GM10847 (cell line): ENCODE results near the gene CALHM2.

ENCODE experiments used
- POLR2A ChIP-seq: IDR thresholded peaks from 2 replicates; pipeline ENCODE4 v1.6.1; 2011; ENCODE audit not compliant: insufficient read length; ENCODE audit errors: extremely low read depth

CALHM2 gene, protein sequence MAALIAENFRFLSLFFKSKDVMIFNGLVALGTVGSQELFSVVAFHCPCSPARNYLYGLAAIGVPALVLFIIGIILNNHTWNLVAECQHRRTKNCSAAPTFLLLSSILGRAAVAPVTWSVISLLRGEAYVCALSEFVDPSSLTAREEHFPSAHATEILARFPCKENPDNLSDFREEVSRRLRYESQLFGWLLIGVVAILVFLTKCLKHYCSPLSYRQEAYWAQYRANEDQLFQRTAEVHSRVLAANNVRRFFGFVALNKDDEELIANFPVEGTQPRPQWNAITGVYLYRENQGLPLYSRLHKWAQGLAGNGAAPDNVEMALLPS

DNA sequence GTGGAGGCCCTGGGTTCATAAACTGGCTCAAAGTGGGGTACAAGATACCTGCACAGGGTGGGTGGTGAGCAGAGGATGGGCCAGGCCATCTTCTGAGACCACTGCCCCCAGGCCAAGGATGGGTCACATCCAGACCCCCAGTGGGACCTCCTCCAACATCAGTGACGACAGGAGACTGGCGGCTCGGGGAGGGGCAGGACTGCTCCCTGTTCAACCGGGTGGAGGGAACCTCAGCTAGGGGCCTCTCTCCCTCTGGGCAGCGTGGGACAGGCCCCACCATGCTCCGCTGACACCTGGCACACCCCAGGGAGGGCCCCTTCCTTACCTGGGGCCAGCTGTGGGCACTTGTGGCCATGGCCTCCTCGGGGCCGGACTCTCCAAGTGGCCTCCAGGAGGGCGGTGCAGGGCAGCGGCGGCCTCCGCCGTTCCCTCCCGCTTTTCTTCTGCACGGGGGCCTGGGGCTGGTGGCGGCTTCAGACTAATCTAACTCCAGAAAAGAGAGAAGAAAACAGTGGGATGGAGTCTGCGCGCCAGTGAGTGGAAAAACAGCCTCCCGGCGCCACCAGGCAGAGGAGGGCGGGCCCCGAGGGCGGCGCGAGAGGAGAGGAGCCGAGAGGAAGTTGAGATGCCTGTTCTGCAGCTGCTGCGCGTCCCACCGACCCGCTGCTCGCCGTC is at the start of gene CALHM2:
Gene CALHM2, minus strand, starts transcription at position 540 of the 675 bp plus-strand sequence. CDS start 2,429 bp downstream, outside the sequence.
- TF ChIP-seq POLR2A = peak; percentile 54

- no peak for TF ChIP-seq POLR2A
Observed at GRCh38 chr10:103501186-103501585, 49.0 kb upstream of the CALHM2 start.

- no peak for TF ChIP-seq POLR2A
Observed at GRCh38 chr10:103500481-103500880, 48.3 kb upstream of the CALHM2 start.

DNA sequence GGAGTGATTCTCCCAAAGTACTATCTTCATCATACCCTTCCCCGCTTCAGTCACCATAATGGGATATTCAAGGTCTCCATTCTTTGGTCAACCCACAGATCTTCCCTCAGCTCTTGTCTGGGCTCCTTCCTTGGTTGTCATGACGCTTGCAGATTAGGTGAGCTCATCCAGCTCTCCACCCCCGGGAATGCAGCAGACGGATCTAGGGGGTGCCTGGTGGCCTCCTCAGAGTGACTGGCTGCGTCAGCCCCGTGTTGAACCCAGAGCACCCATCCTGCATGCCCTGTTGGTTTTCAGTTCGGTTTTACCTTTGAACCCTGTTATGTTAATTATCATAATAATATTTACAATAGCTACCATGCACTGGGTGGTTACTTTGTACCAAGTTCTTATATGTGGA is 47.7 kb upstream of the CALHM2 start:
- no peak for TF ChIP-seq POLR2A

DNA sequence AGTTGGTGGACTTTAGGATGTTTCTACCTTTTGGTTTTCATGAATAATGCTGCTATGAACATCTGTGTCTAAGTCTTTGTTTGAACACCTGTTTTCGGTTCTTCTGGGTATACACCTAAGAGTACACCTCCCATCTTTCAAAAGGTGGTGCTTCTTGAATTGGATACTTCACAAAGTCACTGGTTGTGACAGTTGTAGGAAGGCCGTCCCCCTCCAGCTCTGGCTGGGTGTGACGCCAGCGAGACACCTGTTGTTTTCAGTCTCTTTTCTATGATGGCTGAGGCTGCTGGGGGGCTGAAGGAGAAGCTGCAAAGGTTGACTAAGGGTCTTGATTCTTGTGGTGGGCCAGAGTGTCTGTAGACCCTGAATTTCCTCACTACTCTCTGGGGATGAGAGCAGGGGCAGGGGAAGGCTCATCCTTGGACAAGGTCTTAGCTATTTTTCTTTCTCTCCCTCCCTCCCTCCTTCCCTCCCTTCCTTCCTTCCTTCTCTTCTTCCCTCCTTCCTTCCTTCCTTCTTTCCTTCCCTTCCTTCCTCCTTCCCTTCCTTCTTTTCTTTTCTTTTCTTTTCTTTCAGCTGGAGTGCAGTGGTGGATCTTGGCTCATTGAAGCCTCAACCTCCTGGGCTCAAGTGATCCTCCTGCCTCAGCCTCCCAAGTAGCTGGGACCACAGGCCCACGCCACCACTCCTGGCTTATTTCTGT is 46.9 kb upstream of the CALHM2 start:
- no peak for TF ChIP-seq POLR2A

- no peak for TF ChIP-seq POLR2A
Observed at GRCh38 chr10:103497161-103497915, 45.2 kb upstream of the CALHM2 start.

DNA sequence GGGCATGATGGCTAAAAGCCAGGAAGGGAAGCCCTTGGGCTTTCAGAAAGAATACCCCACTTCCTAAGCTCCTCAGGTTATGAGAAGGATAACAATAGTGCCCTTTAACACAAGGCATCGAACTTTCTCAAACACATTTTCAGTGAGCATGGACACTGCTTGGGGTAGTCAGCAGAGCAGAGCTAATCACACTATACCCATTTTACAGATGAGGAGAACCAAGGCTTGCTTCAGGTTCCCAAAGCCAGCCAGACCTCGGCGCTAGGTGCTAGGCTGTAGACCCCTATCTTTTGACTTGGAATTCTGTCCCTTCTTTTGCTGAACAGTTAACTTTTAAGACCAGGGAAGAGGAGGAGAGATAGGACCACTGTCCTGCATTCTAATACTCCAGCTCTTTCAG is 43.2 kb upstream of the CALHM2 start:
- no peak for TF ChIP-seq POLR2A

DNA sequence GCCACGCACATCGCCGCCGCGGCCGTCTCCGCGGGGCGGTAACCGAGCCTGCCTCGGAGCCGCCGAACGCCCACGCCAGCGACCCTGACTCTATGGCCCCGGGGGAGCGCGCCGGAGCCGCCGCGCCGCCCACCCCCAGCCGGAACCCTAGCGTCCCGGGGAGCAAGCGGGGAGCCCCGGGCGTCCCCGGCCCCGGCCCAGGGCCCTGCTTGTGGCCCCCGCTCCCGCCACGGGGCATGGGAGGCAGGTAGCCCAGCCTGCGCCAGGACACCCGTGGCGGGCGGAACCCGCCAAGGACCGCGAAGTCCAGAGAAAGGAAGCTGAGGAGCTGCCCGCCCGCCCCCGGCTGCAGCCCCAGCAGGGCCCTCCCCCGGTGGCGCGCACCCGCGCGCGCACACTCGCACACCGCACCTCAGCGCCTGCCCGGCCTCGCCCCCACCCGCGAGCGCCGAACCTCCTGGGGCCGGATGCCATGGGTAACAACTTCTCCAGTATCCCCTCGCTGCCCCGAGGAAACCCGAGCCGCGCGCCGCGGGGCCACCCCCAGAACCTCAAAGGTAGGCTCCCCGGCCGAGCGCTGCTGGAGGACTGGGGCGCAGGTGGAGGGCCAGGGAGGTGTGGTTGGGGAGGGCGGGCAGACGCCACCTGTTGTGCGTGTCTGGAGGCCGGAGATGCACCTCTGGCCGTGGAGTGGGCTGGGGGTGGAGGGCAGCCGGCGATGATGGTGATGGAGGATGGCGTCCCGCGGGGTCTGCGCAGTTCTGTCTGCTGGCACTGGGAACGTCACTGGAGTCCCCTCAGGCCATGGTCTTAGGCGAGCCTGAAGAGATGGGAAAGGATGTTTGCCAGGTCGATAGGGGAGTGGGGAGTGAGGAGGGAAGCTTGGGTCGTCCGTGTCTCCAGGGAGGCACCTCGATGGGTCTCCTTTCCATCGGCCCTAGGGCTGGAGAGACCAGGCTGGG is 42.0 kb upstream of the CALHM2 start:
- no peak for TF ChIP-seq POLR2A

DNA sequence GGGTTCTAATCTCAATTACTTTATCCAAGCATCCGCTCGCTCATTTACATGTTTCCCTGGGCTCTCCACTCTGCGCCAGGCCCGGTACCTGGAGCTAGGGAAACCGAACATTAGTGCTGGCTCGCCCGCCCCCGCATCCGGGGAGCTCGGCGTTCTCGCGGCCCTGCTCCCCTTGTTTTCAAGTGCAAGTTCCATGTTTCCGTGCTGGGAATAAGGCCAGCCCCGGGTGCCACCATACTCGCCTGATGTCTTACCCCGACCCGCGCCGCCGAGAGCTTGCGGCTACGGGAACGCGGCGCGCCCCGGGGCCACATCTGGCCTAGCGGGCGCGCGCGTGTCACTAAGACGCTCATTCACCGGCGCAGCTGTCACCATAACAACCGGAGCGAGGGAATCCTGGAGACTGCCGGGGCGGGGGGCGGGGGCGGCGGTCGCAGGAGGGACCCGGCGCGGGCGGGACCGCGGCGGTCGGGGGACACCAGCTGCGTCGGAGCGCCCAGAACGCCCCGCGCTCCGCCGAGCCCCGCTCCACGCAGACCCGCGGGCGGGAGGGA is 41.3 kb upstream of the CALHM2 start, which contains the start of gene NEURL1:
Gene NEURL1, plus strand, starts transcription at position 344 of the 554 bp plus-strand sequence. CDS start 683 bp downstream, outside the sequence.
- no peak for TF ChIP-seq POLR2A

GRCh38 chr10:103492655-103493261 is 40.6 kb upstream of the CALHM2 start:
- no peak for TF ChIP-seq POLR2A

- no peak for TF ChIP-seq POLR2A
Observed at GRCh38 chr10:103491729-103492364, 39.7 kb upstream of the CALHM2 start.

DNA sequence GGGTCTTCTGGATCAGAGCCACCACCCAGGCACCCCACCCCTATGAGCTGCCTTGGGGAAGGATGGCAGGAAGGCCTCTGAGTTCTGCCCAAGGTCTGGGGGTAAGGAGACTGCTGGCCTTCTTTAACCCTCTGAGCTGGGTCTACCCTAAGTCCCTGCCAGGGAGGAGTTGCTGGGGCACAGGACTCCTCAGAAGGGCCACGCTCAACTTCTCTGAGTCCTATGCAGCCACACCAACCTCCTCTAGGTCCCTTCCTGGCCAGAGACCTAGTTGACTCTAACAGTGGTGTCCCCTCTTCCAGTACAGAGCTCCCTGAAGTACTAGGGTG is 38.8 kb upstream of the CALHM2 start:
- no peak for TF ChIP-seq POLR2A

DNA sequence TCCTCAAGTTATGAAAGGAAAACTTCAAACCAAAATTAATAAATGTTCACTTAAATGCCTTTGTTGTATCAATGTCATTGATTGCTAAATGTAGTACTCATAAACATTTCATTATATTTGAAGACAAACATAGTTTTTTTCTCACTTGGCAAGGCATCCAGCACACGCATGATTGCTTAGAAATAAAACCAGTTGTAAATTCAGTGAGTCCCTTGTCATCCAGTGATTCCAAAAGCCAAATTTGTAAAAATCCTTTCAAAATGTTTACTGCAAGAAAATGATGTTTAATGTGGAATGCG is 35.2 kb upstream of the CALHM2 start:
- no peak for TF ChIP-seq POLR2A
